SW480 (cell line): Measurements from ENCODE around the gene MAN1C1.

Source experiments
- DNase-seq: peaks from one replicate; pipeline ENCODE4 v3.0.0-alpha.2; 2016; ENCODE audit warnings: low spot score

MAN1C1 gene

DNA sequence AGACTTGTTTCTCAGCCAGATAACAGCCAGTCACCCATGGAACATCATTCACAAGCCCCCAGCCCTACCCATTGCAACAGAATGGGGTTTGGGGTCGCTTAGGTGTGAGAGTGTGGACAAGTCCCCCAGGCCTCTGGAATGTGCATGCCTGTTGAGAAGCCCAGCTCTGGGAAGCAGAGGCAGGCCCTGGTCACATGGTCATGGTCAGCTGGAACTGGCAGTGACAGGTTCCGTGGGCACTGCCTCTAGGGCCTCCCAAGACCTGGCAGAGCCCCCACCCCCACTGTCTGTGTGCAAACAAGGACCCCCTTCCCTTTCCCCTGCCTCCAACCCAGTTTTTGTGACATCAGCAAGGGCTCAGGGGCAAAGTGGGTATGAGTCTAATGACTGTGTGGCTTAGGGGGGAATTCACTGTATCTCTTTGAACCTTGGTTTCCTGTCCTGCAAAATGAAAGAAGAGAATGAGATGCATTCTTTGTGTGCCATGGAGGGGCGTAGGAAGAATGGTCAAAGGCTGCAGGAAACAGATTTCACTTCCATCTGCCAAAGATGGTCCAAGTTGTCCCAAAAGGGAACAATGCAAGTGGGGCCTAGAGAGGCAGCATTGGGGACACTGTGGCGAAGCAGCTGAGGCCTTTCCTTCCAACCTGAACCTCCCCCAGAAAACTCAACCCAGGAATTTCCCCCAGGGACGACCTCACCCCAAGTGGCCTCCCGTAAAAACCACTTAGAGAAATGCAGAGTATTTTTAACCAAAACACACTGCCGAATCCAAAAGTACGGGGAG lies 148.7 kb downstream of the MAN1C1 start:
- no peak for DNase-seq

DNA sequence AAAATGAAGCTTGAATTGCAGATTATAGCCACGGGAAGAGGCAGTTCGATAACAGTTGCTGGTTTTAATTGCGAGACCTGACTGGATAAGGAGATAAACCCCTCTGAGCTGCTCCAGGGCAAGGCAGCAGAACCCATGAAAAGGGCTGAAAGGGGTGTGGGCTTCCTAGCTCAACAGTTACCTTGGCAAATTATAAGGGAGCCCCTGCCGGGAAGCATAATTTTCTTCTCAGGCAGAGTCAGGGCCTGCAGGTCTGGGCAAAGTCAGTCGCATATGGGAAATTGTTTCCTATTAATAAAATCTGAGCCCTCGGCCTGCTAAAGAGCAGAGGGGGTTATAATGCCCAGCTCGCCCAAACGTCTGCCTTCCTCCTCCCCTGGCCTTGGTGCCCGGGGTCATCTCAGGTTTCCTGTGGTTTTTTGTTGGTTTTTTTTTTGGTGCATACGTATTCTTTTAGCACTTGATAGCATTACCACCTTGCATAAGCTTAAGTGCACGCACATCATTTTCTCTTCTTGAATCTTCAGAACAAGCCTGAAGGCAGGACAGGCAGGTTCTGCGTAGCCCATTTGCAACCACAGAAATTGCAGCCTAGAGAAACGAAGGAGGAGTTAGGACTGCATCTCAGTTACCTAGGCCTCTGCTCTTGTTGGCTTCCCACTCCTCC lies 149.5 kb downstream of the MAN1C1 start:
- DNase-seq: no peak

- no peak for DNase-seq
Observed at GRCh38 chr1:25766721-25767436, 150.3 kb downstream of the MAN1C1 start.

- no peak for DNase-seq
Observed at GRCh38 chr1:25767437-25767770, 150.8 kb downstream of the MAN1C1 start.

- DNase-seq: no peak
Observed at GRCh38 chr1:25768999-25769398, 152.4 kb downstream of the MAN1C1 start.

GRCh38 chr1:25769625-25770383 lies 153.2 kb downstream of the MAN1C1 start:
- no peak for DNase-seq

GRCh38 chr1:25770541-25771220 lies 154.1 kb downstream of the MAN1C1 start:
- DNase-seq: no peak

DNA sequence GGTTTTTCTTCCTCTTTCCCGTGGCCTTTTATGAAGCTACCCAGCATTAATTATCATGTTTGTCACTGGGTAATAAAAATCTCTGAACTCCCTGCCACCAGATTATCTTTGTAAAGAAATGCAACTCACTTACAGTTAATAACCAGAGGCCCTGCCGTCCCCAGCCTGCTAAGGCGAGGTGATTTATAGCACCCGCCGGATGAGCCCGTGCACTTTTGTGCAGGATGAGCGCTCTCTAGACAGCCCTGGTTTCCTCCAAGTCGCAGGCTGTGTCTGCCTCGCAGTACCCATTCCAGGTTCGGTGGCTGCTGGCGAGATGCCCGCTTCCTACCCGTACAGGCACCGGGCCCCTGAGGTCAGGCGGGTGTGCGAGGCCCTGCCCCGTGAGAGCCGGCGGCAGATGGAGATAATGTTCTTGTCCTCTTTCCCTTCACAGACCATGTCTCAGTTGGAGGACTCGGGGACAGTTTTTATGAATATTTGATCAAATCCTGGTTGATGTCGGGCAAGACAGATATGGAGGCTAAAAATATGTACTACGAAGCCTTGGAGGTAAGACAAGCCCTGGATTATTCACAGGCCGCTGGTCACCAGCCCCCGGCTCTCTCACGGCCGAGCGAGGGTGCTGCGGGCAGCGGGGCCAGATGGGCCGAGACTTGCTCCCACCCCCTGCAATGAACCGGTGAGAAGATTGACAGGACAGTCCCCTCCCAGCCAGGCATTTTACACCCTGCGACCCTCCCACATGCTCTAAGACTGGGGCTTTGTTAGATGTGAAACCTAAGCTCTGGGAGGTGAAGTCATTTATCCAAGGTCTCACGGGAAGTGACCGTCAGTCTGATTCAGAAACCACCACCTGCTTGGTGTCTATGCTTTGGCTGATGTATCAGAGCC lies 154.9 kb downstream of the MAN1C1 start:
- no peak for DNase-seq

DNA sequence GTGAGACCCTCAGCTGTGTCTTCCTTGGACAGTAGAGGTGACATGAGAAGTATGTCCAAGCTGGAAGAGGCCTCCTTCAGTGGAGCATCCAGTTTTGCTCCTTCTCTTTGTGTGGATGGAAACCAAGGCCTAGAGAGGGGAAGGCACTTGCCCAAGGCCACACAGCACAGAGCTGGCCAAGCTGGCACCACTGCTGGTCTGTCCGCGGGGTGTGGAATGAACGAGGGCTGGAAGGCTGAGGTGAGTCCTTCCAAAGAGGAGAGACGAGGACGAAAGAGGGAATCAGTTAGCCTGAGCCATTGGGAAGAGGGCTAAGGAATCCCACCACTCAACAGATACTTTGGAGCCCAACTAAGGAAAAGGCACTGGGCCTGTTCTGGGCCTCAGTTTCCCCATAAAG lies 155.6 kb downstream of the MAN1C1 start:
- DNase-seq: no peak

GRCh38 chr1:25772692-25773245 lies 156.2 kb downstream of the MAN1C1 start:
- no peak for DNase-seq

DNA sequence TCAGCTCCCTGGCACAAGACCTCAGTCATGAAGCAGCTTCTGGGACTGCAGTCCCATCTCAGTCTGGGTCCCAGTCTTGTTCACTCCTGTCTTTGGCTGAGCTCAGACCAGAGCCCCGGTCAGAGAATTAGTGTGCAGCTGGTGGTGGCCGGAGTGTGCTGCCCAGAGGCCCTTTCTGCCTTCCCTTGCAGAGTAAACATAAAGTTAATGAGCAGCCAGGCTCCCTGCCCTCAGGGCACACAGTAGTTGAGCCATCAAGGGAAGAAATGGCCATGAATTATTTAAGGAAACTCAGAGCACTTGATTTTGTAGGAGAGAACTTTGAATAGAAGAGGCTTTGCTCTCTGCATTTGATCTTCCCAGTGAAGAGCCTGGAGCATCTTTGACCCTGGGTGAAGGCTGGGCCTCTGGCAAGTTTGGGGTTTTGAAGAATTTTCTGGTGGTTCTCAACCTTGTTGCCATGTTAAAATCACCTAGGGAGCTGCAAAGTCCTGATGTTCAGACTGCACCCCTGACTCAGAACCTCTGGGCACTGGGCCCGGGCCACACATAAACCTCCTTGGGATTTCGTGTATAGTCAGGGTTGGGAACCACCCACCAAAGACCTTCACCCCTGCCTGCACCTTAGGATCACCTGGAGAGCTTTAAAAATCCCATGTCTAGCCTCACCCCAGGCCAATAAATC lies 157.0 kb downstream of the MAN1C1 start:
- DNase-seq: no peak

DNA sequence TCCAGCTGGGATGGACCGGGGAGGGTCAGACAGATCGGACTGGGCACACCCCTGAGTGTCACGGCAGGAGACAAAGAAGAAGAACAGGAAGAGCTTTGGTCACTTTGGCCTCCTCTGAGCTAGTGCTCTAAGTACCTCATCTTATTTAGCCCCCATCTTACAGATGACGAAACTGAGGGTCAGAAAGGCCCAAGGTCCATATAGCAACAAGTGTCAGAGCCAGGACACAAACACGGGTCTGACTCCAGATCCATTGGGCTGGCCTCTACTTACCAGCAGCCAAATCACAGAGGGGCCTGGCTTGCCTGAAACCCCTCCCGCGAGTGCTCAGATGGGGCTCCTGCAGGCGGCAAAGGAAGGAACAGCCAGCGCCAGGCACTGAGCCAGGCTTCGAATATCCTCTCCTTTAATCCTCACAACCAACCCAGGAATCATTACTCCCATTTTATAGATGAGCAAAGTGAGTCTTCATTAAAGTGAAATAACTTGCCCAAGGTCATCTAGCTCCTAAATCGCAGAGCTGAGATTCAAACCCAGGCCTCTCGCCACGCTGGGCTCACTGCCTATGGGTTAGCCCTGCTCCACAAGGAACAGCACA lies 157.7 kb downstream of the MAN1C1 start:
- no peak for DNase-seq

GRCh38 chr1:25774921-25775771 lies 158.6 kb downstream of the MAN1C1 start:
- no peak for DNase-seq

- DNase-seq: no peak
Observed at GRCh38 chr1:25779388-25779787, 162.8 kb downstream of the MAN1C1 start.

GRCh38 chr1:25779894-25780293 lies 163.3 kb downstream of the MAN1C1 start:
- no peak for DNase-seq

DNA sequence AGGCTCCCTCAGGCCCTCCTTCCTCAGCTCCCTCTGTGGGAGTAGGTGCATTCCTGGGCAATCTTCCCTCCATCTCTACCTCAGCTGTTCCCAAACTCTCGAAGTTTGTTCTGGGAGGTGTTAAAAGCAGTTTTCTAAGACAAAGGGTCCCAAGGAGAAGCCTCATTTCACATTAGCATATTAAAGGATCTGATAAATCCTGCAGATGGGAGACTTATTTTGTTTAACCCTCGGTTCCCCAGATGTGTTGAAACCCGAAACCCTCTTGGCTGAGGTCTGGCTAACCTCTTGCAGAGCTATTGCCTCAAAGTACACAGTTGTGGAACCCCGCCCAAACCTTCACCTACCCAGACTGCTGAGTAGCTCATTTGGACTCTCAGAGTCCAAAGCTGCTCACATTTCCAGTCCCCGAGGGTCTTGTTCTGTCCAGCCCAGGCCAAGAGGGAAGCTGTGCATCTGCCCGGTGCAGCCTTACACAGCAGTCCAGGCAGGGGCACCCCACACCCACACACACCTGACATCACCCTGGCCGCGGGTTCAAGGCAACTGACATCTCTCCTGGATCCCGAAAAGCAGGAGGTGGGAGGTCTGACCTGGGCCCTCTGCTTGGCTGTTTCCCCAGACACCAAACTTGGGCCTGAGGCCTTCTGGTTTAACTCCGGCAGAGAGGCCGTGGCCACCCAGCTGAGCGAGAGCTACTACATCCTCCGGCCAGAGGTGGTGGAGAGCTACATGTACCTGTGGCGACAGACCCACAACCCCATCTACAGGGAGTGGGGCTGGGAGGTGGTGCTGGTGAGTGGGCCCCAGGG lies 163.9 kb downstream of the MAN1C1 start:
- DNase-seq: no peak

- DNase-seq: no peak
Observed at GRCh38 chr1:25781130-25781433, 164.5 kb downstream of the MAN1C1 start.
